GM21576 (cell line): ENCODE data around the gene LRRC10B.

ENCODE experiments used
- ATAC-seq: cut with Tn5 transposase; IDR thresholded peaks from one replicate; pipeline ENCODE4 v1.9.1; 2021; ENCODE audit warnings: mild to moderate bottlenecking, moderate library complexity; ENCODE audit not compliant: unreplicated experiment

The LRRC10B gene

DNA sequence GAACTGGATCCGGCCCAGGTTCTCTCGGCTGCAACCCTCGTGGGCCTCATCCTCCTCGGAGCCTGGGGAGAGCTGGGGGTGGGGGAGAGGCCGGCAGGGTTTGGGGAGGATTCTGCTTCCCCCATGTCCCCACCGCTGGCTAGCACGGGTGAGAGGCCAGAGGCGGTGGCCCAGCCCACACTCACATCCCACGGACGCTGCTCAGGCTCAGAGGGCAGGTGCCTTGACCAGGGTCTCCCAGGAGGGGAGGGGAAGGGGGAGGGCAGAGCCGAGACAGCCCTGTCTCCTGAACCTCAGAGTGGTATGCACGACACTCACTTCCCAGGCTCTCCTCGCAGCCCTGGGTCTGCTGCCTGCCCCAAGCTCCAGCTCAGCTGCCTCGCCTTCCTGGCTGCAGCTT is 19.6 kb downstream of the LRRC10B start:
- ATAC-seq = no peak

DNA sequence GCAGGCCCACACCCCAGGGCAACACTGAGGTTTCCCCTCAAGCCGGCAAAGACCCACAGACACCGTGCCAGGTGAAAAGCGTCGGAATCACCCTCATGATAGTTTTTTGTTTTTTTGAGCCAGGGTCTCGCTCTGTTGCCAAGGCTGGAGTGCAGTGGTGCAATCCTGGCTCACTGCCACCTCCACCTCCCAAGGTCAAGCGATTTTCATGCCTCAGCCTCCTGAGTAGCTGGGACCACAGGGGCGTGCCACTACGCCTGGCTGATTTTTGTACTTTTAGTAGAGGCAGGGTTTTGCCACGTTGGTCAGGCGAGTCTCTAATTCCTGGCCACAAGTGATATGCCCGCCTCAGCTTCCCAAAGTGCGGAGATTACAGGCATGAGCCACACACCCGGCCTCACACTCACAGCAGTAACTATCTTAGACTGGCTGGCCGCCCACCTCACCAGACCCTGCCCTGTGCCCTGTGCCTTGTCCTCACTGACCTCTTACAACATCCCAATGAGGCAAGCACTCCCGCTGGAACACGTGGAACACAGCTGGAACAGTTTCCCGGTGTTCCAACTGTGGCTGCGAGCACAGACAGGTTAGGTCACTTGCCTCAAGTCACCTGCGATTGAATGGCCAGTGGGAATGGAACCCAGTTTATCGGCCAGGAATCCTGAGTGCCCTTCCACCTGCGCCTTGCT is 21.1 kb downstream of the LRRC10B start:
- no peak for ATAC-seq

DNA sequence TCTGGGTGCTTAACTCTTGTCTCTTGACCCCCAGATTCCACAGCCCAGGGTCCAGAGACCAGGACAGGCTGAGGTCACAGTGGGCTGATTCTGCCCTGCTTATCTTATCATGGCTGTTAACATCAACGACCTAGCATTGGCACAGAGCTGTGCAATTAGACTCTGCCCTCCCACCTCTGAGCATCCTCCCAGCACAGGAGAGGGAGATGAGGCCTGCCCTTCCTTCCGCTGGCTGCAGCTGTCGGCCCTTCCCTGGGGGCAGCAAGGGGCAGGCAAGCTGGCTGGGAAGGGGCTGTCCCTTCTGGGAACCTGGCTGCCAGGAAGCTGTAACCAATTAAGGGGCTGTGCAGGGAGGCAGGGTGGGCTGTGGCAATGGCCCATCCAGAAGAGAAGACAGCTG is 22.5 kb downstream of the LRRC10B start:
- no peak for ATAC-seq

DNA sequence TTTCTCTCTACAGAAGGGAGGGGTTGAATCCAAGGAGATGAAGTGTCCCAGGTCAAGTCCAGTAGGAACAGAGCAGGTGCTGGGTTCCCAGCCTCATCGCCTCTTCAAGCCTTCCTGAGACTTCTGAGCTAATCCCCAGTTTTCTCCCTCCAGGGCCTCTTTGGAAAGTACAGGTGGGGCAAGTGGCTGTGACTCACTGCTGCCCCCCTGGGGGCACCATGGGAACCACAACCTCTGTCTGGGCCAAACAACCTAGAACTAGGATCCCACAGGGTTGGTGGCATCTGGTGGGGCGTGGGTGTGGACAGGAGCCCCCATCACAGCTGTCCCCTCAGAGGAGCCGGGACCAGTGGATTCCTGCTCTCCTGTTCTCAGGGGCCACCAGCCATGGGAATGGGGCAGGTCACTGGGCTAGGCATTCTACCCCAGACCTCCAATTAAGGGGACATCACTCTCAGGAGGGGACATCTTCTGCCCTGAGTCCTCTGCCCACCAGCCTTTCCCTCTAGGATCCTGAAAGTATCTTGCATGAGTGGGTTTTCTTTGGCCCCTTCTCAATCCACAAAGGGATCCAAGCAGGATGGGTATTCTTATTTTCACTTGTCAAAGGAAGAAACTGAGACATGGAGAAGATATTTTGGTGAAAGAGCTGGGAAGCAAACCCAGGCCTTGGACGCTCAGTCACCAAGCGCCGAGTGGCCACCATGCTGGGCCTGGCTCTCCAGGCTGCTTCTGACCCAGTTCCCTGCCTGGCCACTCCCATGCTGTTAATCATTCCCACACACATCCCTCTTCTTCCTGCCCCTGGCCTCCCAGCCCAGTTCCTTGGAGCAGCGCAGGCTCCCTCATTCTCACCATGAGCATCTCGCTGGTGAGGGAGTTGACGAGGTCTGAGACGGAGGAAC is 23.8 kb downstream of the LRRC10B start:
- ATAC-seq = no peak

DNA sequence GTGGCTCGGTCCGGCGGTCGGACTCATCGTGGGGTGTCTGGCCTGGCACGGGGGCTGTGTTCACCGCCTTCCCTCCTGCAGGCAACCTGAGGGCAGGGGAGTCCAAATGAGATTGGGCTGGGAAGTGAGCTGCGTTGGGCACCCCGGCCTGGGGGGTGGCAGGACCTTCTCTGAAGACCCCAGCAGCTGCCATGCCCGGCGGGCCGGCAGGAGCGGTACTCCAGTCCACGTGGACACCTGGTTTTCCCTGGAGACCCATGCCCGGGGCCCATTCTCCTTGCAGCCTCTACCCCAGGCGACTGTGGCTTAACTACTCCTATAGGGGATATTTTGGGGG is 24.5 kb downstream of the LRRC10B start:
- no peak for ATAC-seq

DNA sequence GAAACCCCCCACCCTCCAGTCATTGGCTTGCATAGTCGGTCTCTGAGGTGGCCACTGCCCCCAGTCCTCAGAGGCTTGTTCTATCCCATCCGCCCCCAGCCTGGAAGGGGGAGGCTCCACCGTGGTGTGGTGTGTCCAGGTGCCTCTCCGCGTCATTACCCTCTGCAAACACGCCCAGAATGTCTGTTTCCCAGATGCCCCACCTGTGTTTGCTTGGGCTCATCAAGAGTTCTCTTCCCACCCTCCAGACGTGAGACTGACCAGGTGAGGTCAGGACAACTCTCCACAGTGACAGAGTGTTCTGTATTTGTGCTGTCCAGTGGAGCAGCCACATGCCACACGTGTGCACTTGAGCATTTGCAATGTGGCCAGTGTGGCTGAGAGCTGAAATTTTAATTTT is 24.9 kb downstream of the LRRC10B start:
- ATAC-seq = no peak

DNA sequence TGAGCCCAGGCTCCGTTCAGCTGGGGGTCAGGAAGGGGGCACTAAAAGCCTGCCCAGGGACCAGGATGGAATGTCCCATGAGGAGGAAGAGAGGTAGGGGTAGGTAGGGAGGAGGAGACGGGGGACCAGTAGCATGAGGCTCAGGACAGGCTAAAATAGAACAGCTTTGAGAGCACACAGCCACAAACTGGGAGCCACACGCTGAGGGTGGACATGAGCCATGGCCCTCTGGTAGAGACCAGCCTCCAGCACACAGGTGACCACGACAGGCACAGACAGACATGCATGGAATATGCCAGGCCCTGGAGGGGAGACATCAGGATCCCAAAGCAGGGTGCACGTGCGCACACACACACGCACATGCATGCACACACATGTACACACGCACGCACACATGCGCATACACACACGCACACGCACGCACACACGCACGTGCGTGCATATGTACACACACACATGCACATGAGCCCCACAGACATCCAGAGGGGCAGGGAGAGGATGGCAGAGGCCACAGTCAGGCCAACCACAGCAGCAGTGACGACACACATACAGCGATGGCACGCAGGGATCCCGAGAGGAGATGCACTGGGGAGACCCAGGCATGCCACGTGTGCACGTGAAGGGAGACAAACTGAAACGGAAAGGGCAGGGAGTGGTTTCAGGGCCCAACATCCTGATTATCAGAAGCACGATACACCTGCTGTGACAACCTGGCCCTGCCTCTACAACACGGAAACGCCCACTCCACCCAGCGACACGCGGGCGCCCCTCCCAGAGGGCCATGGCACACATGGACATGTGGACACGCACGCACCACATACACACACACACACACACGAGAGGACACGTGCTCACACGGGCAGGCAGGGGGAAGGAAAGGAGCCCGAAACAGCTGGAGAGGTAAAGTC is 25.7 kb downstream of the LRRC10B start:
- ATAC-seq = no peak

DNA sequence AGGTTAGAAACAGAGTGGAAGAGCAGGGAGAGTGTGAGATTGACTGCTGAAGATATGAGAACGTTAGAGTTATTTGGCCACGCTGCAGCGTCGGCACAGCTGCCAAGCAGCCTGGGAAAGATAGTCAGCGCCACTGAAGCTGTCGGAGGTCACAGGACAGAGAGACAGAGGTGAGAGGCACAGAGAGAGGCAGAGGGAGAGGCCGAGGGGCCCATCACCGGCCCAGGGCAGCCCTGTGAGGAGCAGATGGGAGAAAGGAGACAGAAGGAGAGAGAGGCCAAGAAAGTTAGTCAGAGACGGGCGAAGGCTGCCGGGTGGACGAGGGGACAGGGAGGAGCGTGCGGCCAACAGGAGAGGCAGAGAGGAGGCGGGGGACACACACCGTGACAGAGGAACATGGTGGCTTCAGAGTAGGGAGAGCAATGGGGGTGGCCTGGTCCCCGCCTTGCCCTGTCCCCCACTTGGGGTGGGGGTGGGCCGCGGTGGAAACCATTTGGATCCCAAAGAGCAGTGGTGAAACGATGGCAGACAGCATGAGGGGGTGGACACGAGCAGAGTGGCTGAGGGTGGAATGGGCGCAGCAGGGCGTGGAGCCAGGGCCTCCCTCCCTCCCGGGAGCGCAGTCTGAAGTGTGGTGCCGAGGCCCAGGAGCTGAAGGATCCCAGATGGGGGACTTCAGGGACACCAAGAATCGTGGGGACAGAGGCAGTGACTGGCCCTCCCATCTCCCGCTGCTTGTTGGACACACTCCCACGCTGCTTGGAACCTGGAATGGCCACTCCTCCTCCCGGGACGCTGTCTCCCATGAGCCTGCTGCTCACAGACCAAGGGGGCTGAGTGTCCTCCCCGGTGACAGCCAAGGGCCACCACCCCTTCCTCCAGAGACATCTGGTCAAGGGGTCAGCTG is 26.6 kb downstream of the LRRC10B start:
- no peak for ATAC-seq

DNA sequence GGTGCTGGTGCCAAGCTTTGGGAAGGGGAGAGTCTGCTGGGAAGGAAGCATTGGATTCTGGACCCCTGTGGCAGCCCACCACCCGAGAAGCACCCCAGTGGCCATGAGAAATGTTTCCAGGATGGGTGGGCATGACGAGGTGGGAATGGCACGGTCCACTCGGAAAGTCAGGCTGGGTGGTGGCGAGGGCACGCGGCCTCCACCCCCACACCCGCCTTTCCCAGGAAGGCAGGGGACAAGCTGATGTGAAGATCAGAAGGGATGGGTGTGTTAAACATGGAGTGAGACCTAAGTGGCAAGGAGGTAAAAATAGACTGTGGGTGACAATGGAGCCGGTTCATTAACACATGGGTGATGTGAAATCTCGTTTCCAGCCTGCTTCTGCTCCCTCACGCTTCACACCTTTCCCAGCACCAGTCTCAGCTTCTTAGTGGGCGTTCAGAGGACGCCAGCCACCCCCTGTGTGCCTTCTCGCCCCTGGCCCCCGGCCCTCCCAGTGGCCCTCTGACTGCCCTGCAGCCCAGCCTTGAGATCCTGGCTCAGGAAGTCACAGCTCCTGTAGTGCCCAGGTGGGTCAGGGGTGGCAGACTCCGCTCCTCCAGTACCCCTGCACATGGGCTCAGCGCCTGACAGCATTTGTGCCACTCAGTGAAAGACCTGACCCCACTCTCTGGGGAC is 27.6 kb downstream of the LRRC10B start:
- ATAC-seq = no peak

DNA sequence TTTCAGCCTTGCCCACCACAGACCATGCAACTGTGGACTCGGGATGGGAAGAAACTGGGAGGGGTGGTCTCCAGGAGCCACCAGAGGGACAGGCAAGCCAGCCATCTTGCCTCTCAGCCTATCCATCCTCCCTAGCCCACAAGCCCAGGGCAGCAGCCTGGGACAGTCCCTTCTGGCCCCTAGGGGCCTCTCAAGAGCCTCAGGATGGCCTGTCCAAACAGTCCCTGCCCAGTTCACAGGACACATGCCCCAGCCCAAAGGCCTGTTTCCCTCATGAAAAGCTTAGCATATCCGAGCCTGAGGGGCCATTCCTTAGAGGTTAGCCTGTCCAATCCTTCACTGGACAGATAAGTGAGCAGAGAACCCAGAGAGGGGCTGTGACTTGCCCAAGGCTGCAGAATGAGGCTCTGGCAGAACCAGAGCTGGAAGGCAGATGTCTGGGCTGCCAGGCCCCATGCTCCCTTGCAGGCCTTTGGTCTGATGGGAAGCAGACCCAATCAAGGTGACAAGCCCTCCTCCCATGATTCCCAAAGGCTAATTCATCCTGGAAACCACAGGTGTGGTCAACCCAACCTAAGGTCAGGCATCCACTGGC is 28.2 kb downstream of the LRRC10B start:
- no peak for ATAC-seq

DNA sequence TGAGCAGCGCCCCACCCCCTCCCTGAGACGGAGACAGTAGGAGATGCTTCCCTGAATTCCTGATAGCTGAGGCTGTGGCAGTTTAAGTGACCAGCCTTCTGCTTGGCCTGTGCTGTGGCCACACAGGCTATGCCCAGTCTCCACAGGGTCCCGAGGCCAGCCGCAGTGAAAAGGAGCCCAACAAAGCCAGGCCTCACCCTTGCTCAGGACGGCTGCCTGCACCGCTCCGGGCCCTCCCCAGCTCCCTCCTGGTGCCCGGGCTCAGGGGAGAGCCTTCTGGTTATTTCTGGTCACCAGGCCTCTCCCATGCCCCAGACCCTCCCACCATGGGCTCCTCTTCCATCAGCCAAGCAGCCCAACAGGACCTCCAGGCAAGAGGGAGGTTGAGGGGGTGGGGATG is 28.8 kb downstream of the LRRC10B start:
- ATAC-seq = no peak

DNA sequence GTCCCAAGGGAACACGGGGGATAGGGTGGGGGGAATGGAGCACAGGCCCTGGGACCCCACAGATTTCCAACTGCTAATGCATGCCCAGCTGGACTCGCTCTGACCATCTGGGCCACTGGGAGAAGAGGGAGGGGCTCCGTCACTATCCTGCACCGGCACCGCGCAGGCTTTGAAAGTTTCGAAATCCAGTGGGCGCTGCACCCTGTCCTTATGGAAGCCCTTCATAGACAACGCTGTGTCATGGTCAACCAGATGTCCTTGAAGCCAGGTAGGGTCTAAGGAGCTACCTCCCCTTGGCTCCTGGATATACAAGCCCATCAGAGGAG is 30.1 kb downstream of the LRRC10B start:
- no peak for ATAC-seq

DNA sequence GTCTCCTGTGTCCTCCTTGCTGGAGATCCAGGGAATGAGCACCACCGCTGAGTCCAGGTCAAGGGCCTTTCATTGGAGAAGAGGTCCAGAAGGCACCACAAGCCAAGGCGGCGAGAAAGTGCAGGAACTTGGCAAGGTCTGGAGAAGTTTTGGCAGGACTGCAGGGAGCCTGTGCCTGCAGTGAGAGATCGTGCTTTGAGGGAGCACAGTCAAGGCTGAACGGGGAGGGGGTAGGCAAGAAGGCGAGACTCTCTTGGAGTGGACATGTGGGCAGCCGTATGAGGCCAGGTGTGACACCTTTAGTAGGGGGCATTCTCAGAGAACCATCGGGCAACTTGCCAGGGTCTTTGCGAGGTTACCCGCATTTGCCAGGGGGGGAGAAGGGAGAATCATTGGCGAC is 30.5 kb downstream of the LRRC10B start:
- no peak for ATAC-seq

DNA sequence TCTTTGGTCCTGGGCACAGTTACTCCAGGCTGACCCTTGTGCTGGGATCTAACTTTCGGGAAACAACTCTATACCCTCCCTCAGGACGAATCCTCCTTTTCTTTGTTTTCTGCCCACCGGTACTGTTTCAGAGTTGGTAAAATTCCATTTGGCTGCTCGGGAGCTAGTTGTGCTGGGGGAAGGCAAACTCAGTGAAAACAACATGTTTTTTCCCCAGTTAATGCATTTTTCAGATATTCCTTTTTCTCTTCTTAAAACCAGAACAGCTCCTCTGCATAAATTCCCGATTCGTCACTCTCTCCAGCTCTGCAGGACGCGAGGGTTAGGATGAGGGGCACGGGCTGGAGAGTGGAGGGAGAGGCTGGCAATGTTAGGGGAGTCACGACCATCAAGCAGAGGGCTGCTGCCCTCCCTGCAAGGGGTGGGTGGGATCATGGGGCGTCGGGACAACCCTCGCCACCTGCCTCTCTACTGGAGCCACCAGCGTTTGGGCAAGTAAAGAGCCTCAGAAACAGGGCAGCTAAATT is 31.3 kb downstream of the LRRC10B start:
- ATAC-seq = no peak

DNA sequence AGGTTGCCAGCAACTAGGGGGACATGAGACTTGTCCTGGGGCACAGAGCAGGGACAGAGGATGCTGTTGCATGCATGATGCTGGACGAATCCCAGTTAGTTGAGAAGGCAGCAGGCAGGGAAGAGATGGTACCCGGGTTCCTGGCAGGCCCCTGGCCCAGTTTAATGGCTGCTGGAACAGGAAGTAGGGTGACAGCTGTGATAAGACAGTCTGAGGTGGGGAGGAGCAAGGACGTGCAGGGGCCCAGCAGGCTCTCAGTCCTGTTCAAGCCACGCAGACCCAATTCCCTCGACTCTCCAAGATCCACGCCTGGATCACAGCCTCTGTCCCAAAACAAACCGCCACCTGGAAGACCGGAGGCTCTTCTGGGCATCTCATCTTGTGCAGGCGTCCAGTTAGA is 32.0 kb downstream of the LRRC10B start:
- no peak for ATAC-seq

DNA sequence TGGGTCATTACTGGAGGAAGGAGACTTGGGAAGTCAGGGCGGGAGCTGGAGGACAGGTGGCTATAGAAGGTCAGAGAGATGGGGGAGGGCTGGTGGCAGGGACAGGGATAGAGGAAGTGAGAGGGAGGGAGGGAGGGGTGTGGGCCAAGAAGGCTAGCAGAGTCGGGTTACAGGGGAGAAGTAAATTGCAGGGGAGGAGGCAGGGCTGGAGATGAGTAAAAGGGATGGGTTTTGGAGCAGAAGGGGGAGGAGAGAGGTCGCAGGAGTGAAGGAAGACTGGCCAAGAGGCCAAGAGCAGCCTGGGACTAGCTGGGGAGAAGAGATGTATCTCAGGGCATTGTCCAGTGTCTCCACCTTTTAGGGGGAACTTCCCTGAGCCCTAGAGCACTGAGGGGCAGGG is 33.0 kb downstream of the LRRC10B start:
- ATAC-seq = no peak

DNA sequence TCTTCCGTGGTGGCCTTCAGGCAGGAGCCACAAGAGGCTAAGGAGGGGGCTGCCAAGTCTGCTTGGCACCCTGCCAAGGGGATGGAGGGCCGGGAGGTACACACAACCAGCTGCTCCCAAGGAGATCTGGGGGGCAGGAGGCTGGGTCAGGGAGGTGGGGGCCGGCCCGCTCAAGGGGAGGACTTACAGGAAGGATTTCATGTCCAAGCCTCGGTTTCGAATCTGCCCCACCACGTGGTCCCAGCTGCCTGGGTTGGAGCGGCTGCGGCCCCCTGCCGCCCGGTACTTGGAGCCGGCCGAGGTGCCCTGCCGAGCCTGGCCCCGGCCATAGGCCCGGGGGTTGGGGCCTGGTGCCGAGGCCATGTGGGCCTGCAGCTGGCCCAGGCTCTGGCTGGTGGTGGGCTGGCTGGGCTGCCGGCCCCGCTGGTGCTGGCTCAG is 33.5 kb downstream of the LRRC10B start:
- ATAC-seq = no peak

DNA sequence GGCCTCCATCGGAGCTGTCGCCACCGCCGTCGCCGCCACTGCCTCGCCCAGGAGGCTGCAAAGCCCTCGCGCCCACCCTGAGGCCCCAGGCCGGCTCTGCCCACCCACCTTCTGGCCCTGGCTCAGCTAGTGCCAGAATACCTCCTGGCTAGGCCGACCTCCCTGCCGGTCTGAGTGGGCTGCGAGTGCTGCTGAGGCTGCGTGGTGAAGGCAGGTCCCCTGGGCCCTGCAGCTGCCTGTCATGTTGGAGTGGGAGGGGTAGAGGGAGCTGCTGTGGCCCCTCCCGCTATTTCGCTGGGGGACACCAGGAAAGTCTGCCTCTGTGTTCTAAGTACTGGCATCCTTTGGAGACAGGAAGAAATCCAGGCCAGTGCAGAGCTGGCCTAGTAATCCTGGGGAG is 34.2 kb downstream of the LRRC10B start:
- no peak for ATAC-seq

DNA sequence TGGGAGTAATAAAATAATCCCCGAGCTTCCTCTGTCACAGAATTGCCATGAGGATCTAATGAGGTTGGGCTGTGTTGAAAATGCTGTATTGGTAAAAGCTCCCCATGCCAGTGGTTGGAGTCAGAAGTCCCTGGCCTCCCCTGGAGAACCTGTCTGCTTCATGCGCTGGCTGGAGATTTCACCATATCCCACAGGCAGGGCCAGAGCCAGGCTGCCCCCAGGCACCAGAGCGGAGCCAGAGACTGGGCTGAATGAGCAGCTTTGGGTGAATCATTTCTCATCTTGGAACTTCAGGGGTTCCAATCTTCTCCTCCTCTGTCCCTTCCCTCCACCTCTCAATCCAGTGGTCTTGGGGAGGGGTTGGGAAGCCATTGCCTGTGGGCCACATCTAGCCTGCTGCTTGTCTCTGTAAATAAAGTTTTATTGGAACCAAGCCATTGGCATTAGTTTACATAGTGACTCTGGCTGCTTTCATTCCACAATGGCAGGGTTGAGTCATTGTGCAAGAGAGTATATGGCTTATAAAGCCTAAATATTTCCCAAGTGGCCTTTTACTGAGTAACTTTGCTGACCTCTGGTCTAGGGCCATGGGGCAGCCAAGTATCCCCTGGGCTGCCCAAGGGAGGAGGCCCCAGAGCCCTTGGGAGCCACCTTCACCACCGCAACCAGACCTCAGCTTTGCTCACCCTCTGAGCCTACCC is 35.2 kb downstream of the LRRC10B start:
- no peak for ATAC-seq
